Measurements from ENCODE around the gene RASSF9. TPM values are rescaled to one million over a fixed set of nuclear protein-coding genes. Genes with fewer than 3 reads are reported as not detected.

RASSF9 gene
- total RNA-seq, 4 donors from 2014 or later = 1.2 to 3.6 (median 2.1) TPM

DNA sequence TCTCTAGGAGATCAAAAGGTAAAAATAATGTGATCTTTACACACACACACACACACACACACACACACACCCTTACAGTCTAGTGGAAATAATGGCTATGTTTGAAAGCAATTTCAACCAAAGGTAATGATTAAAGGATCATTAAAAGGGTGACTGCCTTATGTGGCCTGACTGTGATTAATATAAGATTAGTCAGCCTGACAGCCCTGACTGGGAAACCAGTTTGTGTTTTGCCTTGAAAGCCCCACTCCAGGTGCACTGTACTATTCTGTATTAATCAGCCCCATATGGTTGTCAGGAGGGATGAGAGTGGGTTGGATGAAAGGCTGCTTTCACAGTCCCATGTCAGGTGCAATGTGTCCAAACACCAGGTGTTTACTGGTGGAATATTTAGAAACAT lies 10.5 kb downstream of the RASSF9 start:
- intact Hi-C loops (cut with DNase I) = no loop called here
- H3K27me3 ChIP-seq = no peaks in the 10 kb centered on the region
- no peaks in the 10 kb centered on the region for H3K36me3 ChIP-seq
- H3K4me1 ChIP-seq = peaks cover 0 to 2% (median 0%) of the 10 kb centered on the region in 4 donors
- no peak for TF ChIP-seq EP300 (IDR thresholded peaks at IDR 0.05)
- TF ChIP-seq POLR2AphosphoS5 (IDR thresholded peaks at IDR 0.05) = no peak
- no peak for TF ChIP-seq POLR2A (IDR thresholded peaks at IDR 0.05; ENCODE audit: low read depth)
- TF ChIP-seq, protein P1, sequence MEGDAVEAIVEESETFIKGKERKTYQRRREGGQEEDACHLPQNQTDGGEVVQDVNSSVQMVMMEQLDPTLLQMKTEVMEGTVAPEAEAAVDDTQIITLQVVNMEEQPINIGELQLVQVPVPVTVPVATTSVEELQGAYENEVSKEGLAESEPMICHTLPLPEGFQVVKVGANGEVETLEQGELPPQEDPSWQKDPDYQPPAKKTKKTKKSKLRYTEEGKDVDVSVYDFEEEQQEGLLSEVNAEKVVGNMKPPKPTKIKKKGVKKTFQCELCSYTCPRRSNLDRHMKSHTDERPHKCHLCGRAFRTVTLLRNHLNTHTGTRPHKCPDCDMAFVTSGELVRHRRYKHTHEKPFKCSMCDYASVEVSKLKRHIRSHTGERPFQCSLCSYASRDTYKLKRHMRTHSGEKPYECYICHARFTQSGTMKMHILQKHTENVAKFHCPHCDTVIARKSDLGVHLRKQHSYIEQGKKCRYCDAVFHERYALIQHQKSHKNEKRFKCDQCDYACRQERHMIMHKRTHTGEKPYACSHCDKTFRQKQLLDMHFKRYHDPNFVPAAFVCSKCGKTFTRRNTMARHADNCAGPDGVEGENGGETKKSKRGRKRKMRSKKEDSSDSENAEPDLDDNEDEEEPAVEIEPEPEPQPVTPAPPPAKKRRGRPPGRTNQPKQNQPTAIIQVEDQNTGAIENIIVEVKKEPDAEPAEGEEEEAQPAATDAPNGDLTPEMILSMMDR (IDR thresholded peaks at IDR 0.05) = no peak
- no peak overlapping the region for H3K4me3 ChIP-seq
- no peak overlapping the region for H3K27ac ChIP-seq (replicated peaks in 1 of 4)
- DNase-seq (ENCODE audit: extremely low spot score) = no peak
- no peaks in the 10 kb centered on the region for H3K9me3 ChIP-seq

DNA sequence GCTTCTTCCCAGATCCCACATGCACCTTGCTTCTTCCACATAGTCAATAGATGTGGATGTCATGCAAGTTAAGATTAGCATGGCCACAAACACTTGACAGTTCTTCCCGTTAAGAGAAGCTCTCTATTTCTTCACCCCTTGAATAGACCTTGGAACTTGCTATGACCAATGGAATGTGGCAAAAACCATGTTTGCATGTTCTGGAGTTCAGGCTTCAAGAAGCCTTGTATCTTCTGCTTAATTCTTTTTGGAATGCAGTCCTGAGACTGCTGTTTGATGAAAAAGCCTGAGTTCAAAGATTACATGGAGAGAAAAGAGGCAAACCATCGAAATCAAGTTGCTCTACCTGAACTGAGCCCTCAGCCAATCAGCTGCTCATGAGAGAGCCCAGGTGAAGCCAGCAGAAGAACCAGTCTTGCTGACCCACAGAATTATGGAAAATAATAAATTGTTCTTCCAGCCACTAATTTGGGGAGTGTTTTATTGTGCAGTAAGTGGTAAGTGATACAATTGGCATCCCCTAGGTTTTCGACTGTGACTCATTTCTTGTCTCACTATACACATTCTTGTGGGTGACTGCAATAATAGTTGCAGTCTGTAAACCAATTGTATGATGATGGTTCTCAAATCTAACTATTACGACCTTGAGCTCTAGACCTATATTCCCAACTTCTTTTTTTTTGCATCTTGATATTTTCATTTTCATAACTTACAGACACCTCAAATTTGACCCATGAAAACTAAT lies 12.6 kb downstream of the RASSF9 start:
- Histone ChIP-seq H3K4me3 (no peak overlapping the region), H3K36me3 (no peaks in the 10 kb centered on the region), H3K27me3 (no peaks in the 10 kb centered on the region), H3K9me3 (no peaks in the 10 kb centered on the region), H3K4me1 (no peaks in the 10 kb centered on the region), H3K27ac (replicated peaks in 1 of 4) (no peak overlapping the region)
- intact Hi-C loops (cut with DNase I) = no loop called here
- no peak for DNase-seq (ENCODE audit: extremely low spot score)
- 82% methylated on average over 4 of the region's 4 CpGs for WGBS
- TF ChIP-seq POLR2AphosphoS5 (IDR thresholded peaks at IDR 0.05) = no peak
- TF ChIP-seq, protein P1 (IDR thresholded peaks at IDR 0.05) = no peak
- no peak for TF ChIP-seq POLR2A (IDR thresholded peaks at IDR 0.05; ENCODE audit: low read depth)
- no peak for TF ChIP-seq EP300 (IDR thresholded peaks at IDR 0.05)

DNA sequence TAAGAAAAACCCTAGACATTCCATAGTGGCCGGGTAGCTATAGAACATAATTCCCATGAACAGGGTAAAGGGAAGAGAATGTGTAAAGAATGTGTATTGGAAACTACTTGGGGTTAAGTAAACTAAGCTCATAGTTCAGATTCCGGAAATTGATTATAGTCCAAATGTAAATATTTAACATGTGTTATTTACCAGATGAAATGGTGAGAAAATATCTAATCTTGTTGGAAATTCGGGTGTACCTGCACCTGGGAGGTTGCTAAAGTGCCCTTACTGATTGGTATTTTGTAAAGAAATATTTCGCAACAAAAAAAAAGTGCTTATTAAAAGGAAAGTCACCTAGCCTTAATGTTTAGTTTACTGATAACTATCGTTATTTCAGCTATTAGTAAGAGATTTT lies 14.4 kb downstream of the RASSF9 start:
- DNase-seq (ENCODE audit: extremely low spot score) = no peak
- H3K36me3 ChIP-seq = no peaks in the 10 kb centered on the region
- H3K27me3 ChIP-seq = no peaks in the 10 kb centered on the region
- TF ChIP-seq POLR2AphosphoS5 (IDR thresholded peaks at IDR 0.05) (no peak), POLR2A (IDR thresholded peaks at IDR 0.05; ENCODE audit: low read depth) (no peak), EP300 (IDR thresholded peaks at IDR 0.05) (no peak)
- TF ChIP-seq, protein P1 (IDR thresholded peaks at IDR 0.05) = no peak
- H3K4me3 ChIP-seq = no peak overlapping the region
- H3K4me1 ChIP-seq = no peaks in the 10 kb centered on the region
- intact Hi-C loops (cut with DNase I) = no loop called here
- WGBS = 65% methylated on average over 5 of the region's 5 CpGs
- no peaks in the 10 kb centered on the region for H3K9me3 ChIP-seq
- no peak overlapping the region for H3K27ac ChIP-seq (replicated peaks in 1 of 4)

DNA sequence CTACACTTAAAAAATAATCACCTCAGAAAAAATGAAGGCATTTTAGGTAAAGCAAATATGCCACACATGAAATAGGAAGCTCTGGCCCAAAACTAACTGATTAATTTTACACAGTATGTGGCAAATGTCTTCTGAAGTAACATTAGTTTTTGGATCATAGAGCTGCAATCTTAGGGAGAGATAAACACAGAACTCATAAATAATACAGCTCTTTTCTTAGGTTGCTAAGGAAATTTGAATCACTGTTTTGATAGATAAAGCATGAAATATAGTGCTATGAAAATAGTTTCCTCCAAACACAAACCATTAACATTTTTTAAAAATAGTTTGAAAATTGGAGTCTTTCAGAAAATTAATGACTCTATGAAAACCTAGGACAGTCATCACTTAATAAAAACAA lies 15.0 kb downstream of the RASSF9 start:
- DNase-seq (ENCODE audit: extremely low spot score) = no peak
- no peaks in the 10 kb centered on the region for H3K4me1 ChIP-seq
- TF ChIP-seq EP300 (IDR thresholded peaks at IDR 0.05) = no peak
- TF ChIP-seq POLR2AphosphoS5 (IDR thresholded peaks at IDR 0.05) = no peak
- no peak for TF ChIP-seq POLR2A (IDR thresholded peaks at IDR 0.05; ENCODE audit: low read depth)
- TF ChIP-seq, protein P1 (IDR thresholded peaks at IDR 0.05) = no peak
- H3K9me3 ChIP-seq = no peaks in the 10 kb centered on the region
- H3K27ac ChIP-seq (replicated peaks in 1 of 4) = no peak overlapping the region
- H3K27me3 ChIP-seq = no peaks in the 10 kb centered on the region
- no peak overlapping the region for H3K4me3 ChIP-seq
- H3K36me3 ChIP-seq = no peaks in the 10 kb centered on the region
- intact Hi-C loops (cut with DNase I) = no loop called here

DNA sequence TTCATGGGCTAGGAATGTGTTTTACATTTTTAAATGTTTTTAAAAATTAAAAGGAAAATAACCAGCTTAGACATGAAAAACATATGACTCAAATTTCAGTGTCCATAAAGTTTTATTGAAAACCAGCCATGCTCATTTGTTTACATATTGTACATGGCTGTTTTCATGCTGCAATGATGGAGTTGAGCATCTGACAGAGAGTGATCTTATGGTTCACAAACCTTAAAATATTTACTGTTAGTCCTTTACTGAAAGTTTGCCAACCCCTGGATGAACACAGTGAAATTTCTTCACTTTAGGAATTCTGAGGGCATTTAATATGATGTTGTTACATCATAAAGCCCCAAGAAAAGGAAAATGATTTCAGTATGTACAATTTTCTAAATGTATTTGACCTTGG lies 16.1 kb downstream of the RASSF9 start:
- H3K4me3 ChIP-seq = no peak overlapping the region
- H3K27ac ChIP-seq (replicated peaks in 1 of 4) = no peak overlapping the region
- intact Hi-C loops (cut with DNase I) = no loop called here
- no peak for TF ChIP-seq POLR2AphosphoS5 (IDR thresholded peaks at IDR 0.05)
- TF ChIP-seq, protein P1 (IDR thresholded peaks at IDR 0.05) = no peak
- no peak for TF ChIP-seq EP300 (IDR thresholded peaks at IDR 0.05)
- TF ChIP-seq POLR2A (IDR thresholded peaks at IDR 0.05; ENCODE audit: low read depth) = no peak
- H3K4me1 ChIP-seq = no peaks in the 10 kb centered on the region
- no peak for DNase-seq (ENCODE audit: extremely low spot score)
- no peaks in the 10 kb centered on the region for H3K36me3 ChIP-seq
- H3K9me3 ChIP-seq = no peaks in the 10 kb centered on the region
- no peaks in the 10 kb centered on the region for H3K27me3 ChIP-seq

All from esophagus muscularis mucosa (tissue), 4 donors.